IMR-90 (cell line): ENCODE results near the gene ABTB2. TPM values are rescaled to one million over a fixed set of nuclear protein-coding genes. Genes with fewer than 3 reads are reported as not detected.

ENCODE experiments used
- ATAC-seq: fragments of 200-7000 bp; cut with Tn5 transposase; 2 replicates; pipeline ENCODE4 v1.9.1; 2020; ENCODE audit warnings: low read depth, mild to moderate bottlenecking, moderate library complexity
- BruUV-seq: library from RNA; stranded (reverse); fragments of 400-500 nt; replicated peaks from 2 replicates; lab custom pipeline; 2021; lab: Mats Ljungman, UMichigan
- CTCF ChIA-PET: fragments of 300-600 bp; formaldehyde crosslinking; extraction: SDS; loops from one replicate; lab custom pipeline; 2021; ENCODE audit warnings: antibody characterized with exemption; lab: Yijun Ruan, JAX
- POLR2A ChIA-PET: fragments of 300-600 bp; sonication (Branson Sonifier 250); formaldehyde crosslinking; loops from one replicate; lab custom pipeline; 2022; ENCODE audit warnings: antibody characterized with exemption; ENCODE audit not compliant: unreplicated experiment; lab: Charles Lee
- DNase-seq: peaks from one replicate; pipeline ENCODE4 v3.0.0; 2013
- H2AFZ ChIP-seq: replicated peaks from 2 replicates; pipeline ENCODE3; 2013; ENCODE audit warnings: low read length, mild to moderate bottlenecking; ENCODE audit not compliant: poor library complexity
- H2AK5ac ChIP-seq: 2 replicates; pipeline ENCODE4 v1.6.1; 2013; ENCODE audit warnings: low read depth, low read length, inconsistent platforms
- H2AK9ac ChIP-seq: replicated peaks from 2 replicates; pipeline ENCODE3; 2013; ENCODE audit warnings: mild to moderate bottlenecking, low read depth, low read length, moderate library complexity; ENCODE audit not compliant: poor library complexity
- H2BK120ac ChIP-seq: 2 replicates; pipeline ENCODE4 v1.6.1; 2013; ENCODE audit warnings: low read depth, low read length, inconsistent platforms
- H2BK15ac ChIP-seq: 3 replicates; pipeline ENCODE4 v1.6.1; 2013; ENCODE audit warnings: low read depth, low read length, inconsistent platforms
- H2BK20ac ChIP-seq: 2 replicates; pipeline ENCODE4 v1.6.1; 2013; ENCODE audit warnings: low read depth, mild to moderate bottlenecking, inconsistent platforms, low read length, moderate library complexity
- H2BK5ac ChIP-seq: 2 replicates; pipeline ENCODE4 v1.6.1; 2013; ENCODE audit warnings: mild to moderate bottlenecking, low read depth, low read length, inconsistent platforms; ENCODE audit not compliant: poor library complexity, severe bottlenecking
- H3K14ac ChIP-seq: replicated peaks from 2 replicates; pipeline ENCODE4 v1.6.1; 2013; ENCODE audit warnings: low read depth, low read length, inconsistent platforms
- H3K18ac ChIP-seq: 2 replicates; pipeline ENCODE4 v1.6.1; 2013; ENCODE audit warnings: low read depth, low read length, control low read depth
- H3K23ac ChIP-seq: 2 replicates; pipeline ENCODE4 v1.6.1; 2013; ENCODE audit warnings: low read depth, low read length, inconsistent platforms
- H3K27ac ChIP-seq: 2 replicates; pipeline ENCODE4 v1.5.1; 2013; ENCODE audit warnings: mild to moderate bottlenecking, control low read depth, low read length; ENCODE audit not compliant: insufficient read depth
- H3K27me3 ChIP-seq: 2 replicates; pipeline ENCODE4 v1.6.1; 2013; ENCODE audit warnings: low read length; ENCODE audit not compliant: control insufficient read depth, insufficient read depth
- H3K36me3 ChIP-seq: 2 replicates; pipeline ENCODE4 v1.6.1; 2013; ENCODE audit warnings: low read length, mixed read lengths; ENCODE audit not compliant: control insufficient read depth, insufficient read depth
- H3K4ac ChIP-seq: 2 replicates; pipeline ENCODE4 v1.6.1; 2013; ENCODE audit warnings: low read depth, low read length, inconsistent platforms
- H3K4me1 ChIP-seq: 2 replicates; pipeline ENCODE4 v1.6.1; 2013; ENCODE audit warnings: low read length, mixed read lengths; ENCODE audit not compliant: control insufficient read depth, insufficient read depth
- H3K4me2 ChIP-seq: 2 replicates; pipeline ENCODE4 v1.6.1; 2013; ENCODE audit warnings: low read depth, mild to moderate bottlenecking, control low read depth, low read length, moderate library complexity
- H3K4me3 ChIP-seq: 2 replicates; pipeline ENCODE4 v1.5.1; 2013; ENCODE audit warnings: low read depth, mild to moderate bottlenecking, control low read depth, low read length, moderate library complexity; ENCODE audit not compliant: insufficient read depth
- H3K56ac ChIP-seq: 2 replicates; pipeline ENCODE4 v1.6.1; 2013; ENCODE audit warnings: low read length, inconsistent platforms; ENCODE audit not compliant: insufficient read depth; ENCODE audit errors: extremely low read depth
- H3K79me1 ChIP-seq, 2 experiments: 2 replicates each; pipeline ENCODE4 v1.6.1; 2013; ENCODE audit warnings: low read length in 2 of 2, inconsistent platforms in 1 of 2, low read depth in 1 of 2
- H3K9ac ChIP-seq: 2 replicates; pipeline ENCODE4 v1.6.1; 2013; ENCODE audit warnings: low read depth, low read length, control low read depth
- H3K9me1 ChIP-seq: 2 replicates; pipeline ENCODE4 v1.6.1; 2013; ENCODE audit warnings: low read length, inconsistent platforms; ENCODE audit not compliant: insufficient read depth
- H3K9me3 ChIP-seq: 2 replicates; pipeline ENCODE4 v1.6.1; 2013; ENCODE audit warnings: low read length; ENCODE audit not compliant: control insufficient read depth, insufficient read depth
- H4K20me1 ChIP-seq: 2 replicates; pipeline ENCODE4 v1.6.1; 2013; ENCODE audit warnings: low read length, inconsistent platforms; ENCODE audit not compliant: insufficient read depth
- H4K5ac ChIP-seq: 2 replicates; pipeline ENCODE4 v1.6.1; 2013; ENCODE audit warnings: mild to moderate bottlenecking, low read depth, low read length, control low read depth
- H4K8ac ChIP-seq, 2 experiments: 2 replicates each; pipeline ENCODE4 v1.6.1; 2013; ENCODE audit warnings: low read depth in 2 of 2, low read length in 2 of 2, control low read depth in 1 of 2, inconsistent platforms in 1 of 2
- H4K91ac ChIP-seq: 2 replicates; pipeline ENCODE4 v1.6.1; 2013; ENCODE audit warnings: low read depth, low read length, inconsistent platforms; ENCODE audit not compliant: insufficient read depth
- BHLHE40 ChIP-seq: fragments of 150-350 bp; IDR thresholded peaks from 2 replicates; pipeline ENCODE4 v1.6.1; 2016; ENCODE audit warnings: mild to moderate bottlenecking, low read depth, low read length
- CEBPB ChIP-seq: IDR thresholded peaks from 2 replicates; pipeline ENCODE4 v1.6.1; 2012; ENCODE audit warnings: low read depth, low read length, improper control_type of control experiment
- CTCF ChIP-seq: conservative IDR thresholded peaks from 2 replicates; pipeline ENCODE4 v1.5.1; 2012; ENCODE audit warnings: mild to moderate bottlenecking, low read depth, low read length, improper control_type of control experiment
- FOS ChIP-seq: fragments of 150-350 bp; IDR thresholded peaks from 2 replicates; pipeline ENCODE4 v1.6.1; 2016; ENCODE audit warnings: low read depth, low read length
- MAFK ChIP-seq: IDR thresholded peaks from 2 replicates; pipeline ENCODE4 v1.6.1; 2012; ENCODE audit warnings: low read depth, low read length, improper control_type of control experiment
- MAZ ChIP-seq: IDR thresholded peaks from 2 replicates; pipeline ENCODE4 v1.6.1; 2012; ENCODE audit warnings: low read depth, mild to moderate bottlenecking, low read length, improper control_type of control experiment, moderate library complexity, borderline replicate concordance
- RCOR1 ChIP-seq: IDR thresholded peaks from 2 replicates; pipeline ENCODE4 v1.6.1; 2012; ENCODE audit warnings: mild to moderate bottlenecking, low read length, improper control_type of control experiment; ENCODE audit not compliant: insufficient replicate concordance
- SMC3 ChIP-seq: fragments of 150-350 bp; IDR thresholded peaks from 2 replicates; pipeline ENCODE4 v1.6.1; 2016; ENCODE audit warnings: low read depth, mild to moderate bottlenecking, antibody characterized with exemption, low read length, moderate library complexity
- USF2 ChIP-seq: fragments of 150-350 bp; IDR thresholded peaks from 2 replicates; pipeline ENCODE4 v1.6.1; 2017; ENCODE audit warnings: mild to moderate bottlenecking, antibody characterized with exemption, low read length, low read depth
- WGBS, 2 experiments: methylation state at CpG; one replicate each; pipeline versions ENCODE4 v1.1.5 to v1.1.7; 2013; ENCODE audit warnings: missing lambda C conversion rate in 2 of 2; ENCODE audit not compliant: insufficient read length in 1 of 2; ENCODE audit errors: extremely low coverage in 2 of 2; 5-methylcytosine and 5-hydroxymethylcytosine counted together
- dilution Hi-C: fragments of 300-500 bp; cut with HindIII; formaldehyde crosslinking; loops from one replicate; pipeline ENCODE4 v1.14.3; 2018; ENCODE audit warnings: low sequenced_read_pairs; ENCODE audit not compliant: unreplicated experiment
- in situ Hi-C: fragments of 300-500 bp; cut with MboI; formaldehyde crosslinking; loops from 3 replicates; pipeline ENCODE4 v1.14.3; 2019; ENCODE audit warnings: low sequenced_read_pairs, inconsistent platforms, mixed read lengths
- intact Hi-C: fragments of 100-400 bp; cut with micrococcal nuclease; formaldehyde crosslinking; loops from 2 replicates; pipeline ENCODE4 v1.10.0; 2022
- polyA plus RNA-seq, 3 experiments: library from polyadenylated mRNA; depleted of rRNA; stranded (reverse); fragments of >200 nt; gene quantifications; 2 replicates each; pipeline ENCODE4 v1.2.3, GENCODE V29; 2012; ENCODE audit warnings: low replicate concordance in 1 of 3
- total RNA-seq: library from RNA; depleted of rRNA; stranded (reverse); fragments of >200 nt; gene quantifications from 2 replicates; pipeline ENCODE4 v1.2.3, GENCODE V29; 2012

ABTB2 gene
- total and polyA plus RNA-seq, 2 of the 4 experiments (the other 2 are of a cell fraction): 0.18 to 2.0 TPM

- ATAC-seq (no peak), DNase-seq (no peak)
- TF ChIP-seq MAFK (no peak), USF2 (no peak), MAZ (no peak), FOS (no peak), CEBPB (no peak), SMC3 (no peak), BHLHE40 (no peak), RCOR1 (no peak), CTCF (no peak)
- H3K36me3 ChIP-seq: peaks cover 58% of the 10 kb centered on the region
- H3K27ac ChIP-seq: no peak overlapping the region
- CTCF ChIA-PET: no interaction called here
- intact Hi-C loops: no loop called here
- H4K91ac ChIP-seq: no peak overlapping the region
- H2AK9ac ChIP-seq: no peak overlapping the region
- POLR2A ChIA-PET: no interaction called here
- H3K4me3 ChIP-seq: no peak overlapping the region
- H2AK5ac ChIP-seq: no peak overlapping the region
- 80% methylated on average over 1 of the region's 2 CpGs; no CpG with 5 or more reads in 1 of the 2 experiments for WGBS, 2 experiments
- dilution Hi-C loops: no loop called here
- no peaks in the 10 kb centered on the region for H3K4me1 ChIP-seq
- no peak overlapping the region for H4K5ac ChIP-seq
- no peak overlapping the region for H2AFZ ChIP-seq
- in situ Hi-C loops: no loop called here
- H4K20me1 ChIP-seq: no peaks in the 10 kb centered on the region
- H2BK15ac ChIP-seq: no peak overlapping the region
- no peaks in the 10 kb centered on the region for H3K27me3 ChIP-seq
- H4K8ac ChIP-seq: no peak overlapping the region
- H3K4me2 ChIP-seq: no peak overlapping the region
- no peak overlapping the region for H3K56ac ChIP-seq
- H3K4ac ChIP-seq: no peak overlapping the region
- H3K9me1 ChIP-seq: 0 out of 2 replicates have a peak, but pooled peaks cover 2% of the 10 kb centered on the region
- H3K9ac ChIP-seq: no peak overlapping the region
- BruUV-seq: no TSS peak
- no peak overlapping the region for H2BK120ac ChIP-seq
- H2BK20ac ChIP-seq: no peak overlapping the region
- no peak overlapping the region for H3K14ac ChIP-seq
- H3K18ac ChIP-seq: no peak overlapping the region
- H3K79me1 ChIP-seq: peaks cover 12 to 31% of the 10 kb centered on the region in 2 experiments; a peak in 3 of 4 replicates
- no peak overlapping the region for H3K23ac ChIP-seq
- H2BK5ac ChIP-seq: no peak overlapping the region
- no peaks in the 10 kb centered on the region for H3K9me3 ChIP-seq
Observed at GRCh38 chr11:34114014-34114413, 243.8 kb downstream of the ABTB2 start.
